ENCODE data around the gene COG7.
"Not testable (repeated sequence)": the region's sequence is repeated elsewhere in the genome, so short reads cannot be mapped to it uniquely, and the experiment has no call there.

DNA sequence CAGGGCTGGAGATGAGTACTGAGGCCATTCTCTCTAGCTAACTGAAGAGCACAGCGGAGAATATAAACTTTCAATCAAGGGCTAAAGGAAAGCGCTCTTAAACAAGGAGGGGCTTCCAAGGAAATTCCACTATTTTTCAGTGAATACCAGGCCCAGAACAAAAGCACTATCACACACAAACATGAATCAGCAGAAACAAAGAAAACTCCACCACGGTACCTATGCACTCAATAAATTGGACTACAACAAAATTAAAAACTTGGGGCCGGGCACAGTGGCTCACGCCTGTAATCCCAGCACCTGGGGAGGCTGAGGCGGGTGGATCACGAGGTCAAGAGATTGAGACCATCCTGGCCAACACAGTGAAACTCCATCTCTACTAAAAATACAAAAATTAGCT lies 15.4 kb downstream of the COG7 start:
- TF ChIP-seq, protein P1, sequence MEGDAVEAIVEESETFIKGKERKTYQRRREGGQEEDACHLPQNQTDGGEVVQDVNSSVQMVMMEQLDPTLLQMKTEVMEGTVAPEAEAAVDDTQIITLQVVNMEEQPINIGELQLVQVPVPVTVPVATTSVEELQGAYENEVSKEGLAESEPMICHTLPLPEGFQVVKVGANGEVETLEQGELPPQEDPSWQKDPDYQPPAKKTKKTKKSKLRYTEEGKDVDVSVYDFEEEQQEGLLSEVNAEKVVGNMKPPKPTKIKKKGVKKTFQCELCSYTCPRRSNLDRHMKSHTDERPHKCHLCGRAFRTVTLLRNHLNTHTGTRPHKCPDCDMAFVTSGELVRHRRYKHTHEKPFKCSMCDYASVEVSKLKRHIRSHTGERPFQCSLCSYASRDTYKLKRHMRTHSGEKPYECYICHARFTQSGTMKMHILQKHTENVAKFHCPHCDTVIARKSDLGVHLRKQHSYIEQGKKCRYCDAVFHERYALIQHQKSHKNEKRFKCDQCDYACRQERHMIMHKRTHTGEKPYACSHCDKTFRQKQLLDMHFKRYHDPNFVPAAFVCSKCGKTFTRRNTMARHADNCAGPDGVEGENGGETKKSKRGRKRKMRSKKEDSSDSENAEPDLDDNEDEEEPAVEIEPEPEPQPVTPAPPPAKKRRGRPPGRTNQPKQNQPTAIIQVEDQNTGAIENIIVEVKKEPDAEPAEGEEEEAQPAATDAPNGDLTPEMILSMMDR (conservative IDR thresholded peaks at IDR 0.05; ENCODE audit: low read depth, low read length), result not testable (repeated sequence)
- TF ChIP-seq EZH2 (IDR thresholded peaks at IDR 0.05; ENCODE audit: low read length, unreplicated experiment), result not testable (repeated sequence)
